NCI-H2171 treated with DMSO at 0.1 percent for 48 hours (cell line): ENCODE data around the gene TMPRSS4.
A peak's percentile ranks its signal among the peaks of the same experiment; 100 is the strongest.

Source experiments
- DNase-seq: peaks from one replicate; lab custom pipeline; 2025; lab: John Stamatoyannopoulos, UW

TMPRSS4 gene

GRCh38 chr11:118076754-118077281 is at the start of gene TMPRSS4:
TSS of gene TMPRSS4 (plus strand) at chr11:118077078. CDS start at chr11:118077303, 225 bp downstream.
- DNase-seq = peak; percentile 33

GRCh38 chr11:118027694-118028093 is 49.2 kb upstream of the TMPRSS4 start:
- DNase-seq = no peak

- DNase-seq = no peak
Measured at GRCh38 chr11:118028626-118029025, 48.3 kb upstream of the TMPRSS4 start.

- DNase-seq = no peak
Measured at GRCh38 chr11:118033443-118033842, 43.4 kb upstream of the TMPRSS4 start.

- no peak for DNase-seq
Measured at GRCh38 chr11:118042141-118042540, 34.7 kb upstream of the TMPRSS4 start.

GRCh38 chr11:118042796-118043195 is 34.1 kb upstream of the TMPRSS4 start:
- DNase-seq = no peak

GRCh38 chr11:118045191-118045590 is 31.7 kb upstream of the TMPRSS4 start:
- peak; percentile 30 for DNase-seq

GRCh38 chr11:118046051-118046963 is 30.6 kb upstream of the TMPRSS4 start:
- DNase-seq = peak; percentile 72

- no peak for DNase-seq
Measured at GRCh38 chr11:118046964-118047700, 29.7 kb upstream of the TMPRSS4 start.

- no peak for DNase-seq
Measured at GRCh38 chr11:118047749-118048148, 29.1 kb upstream of the TMPRSS4 start.

- DNase-seq = no peak
Measured at GRCh38 chr11:118048472-118049370, 28.2 kb upstream of the TMPRSS4 start.

- DNase-seq = no peak
Measured at GRCh38 chr11:118049771-118050170, 27.1 kb upstream of the TMPRSS4 start.

GRCh38 chr11:118050208-118050891 is 26.5 kb upstream of the TMPRSS4 start:
- DNase-seq = no peak

GRCh38 chr11:118051136-118051610 is 25.7 kb upstream of the TMPRSS4 start:
- DNase-seq = no peak

GRCh38 chr11:118051611-118052461 is 25.0 kb upstream of the TMPRSS4 start:
- no peak for DNase-seq

GRCh38 chr11:118052581-118053206 is 24.2 kb upstream of the TMPRSS4 start:
- DNase-seq = no peak

GRCh38 chr11:118054712-118055640 is 21.9 kb upstream of the TMPRSS4 start:
- DNase-seq = no peak

- DNase-seq = no peak
Measured at GRCh38 chr11:118055966-118056365, 20.9 kb upstream of the TMPRSS4 start.
